GM18873 (cell line): ENCODE data around the gene MIB1.

Source experiments
- ATAC-seq: cut with Tn5 transposase; IDR thresholded peaks from one replicate; pipeline ENCODE4 v1.9.1; 2021; ENCODE audit warnings: mild to moderate bottlenecking, moderate library complexity, moderate number of reproducible peaks; ENCODE audit not compliant: unreplicated experiment, low FRiP score

Gene MIB1

DNA sequence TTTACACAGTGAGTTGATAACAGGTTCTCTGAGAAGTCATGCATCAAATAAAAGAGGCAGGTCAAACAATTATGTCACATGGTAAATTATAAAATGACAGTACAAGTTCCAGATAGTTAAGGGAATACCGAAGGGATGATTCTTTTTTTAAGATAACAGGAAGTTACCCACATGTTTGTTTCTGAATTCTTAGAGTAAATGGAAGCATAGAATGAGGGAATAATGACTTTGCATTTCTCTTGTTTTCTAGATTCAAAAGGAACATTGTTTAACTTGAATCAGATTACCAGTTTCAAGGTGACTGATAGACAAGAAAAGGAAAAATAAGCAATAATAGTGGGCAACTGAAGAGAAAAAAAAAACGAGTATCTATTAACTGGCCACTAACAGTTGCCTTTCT is 124.5 kb downstream of the MIB1 start:
- ATAC-seq, result no peak

DNA sequence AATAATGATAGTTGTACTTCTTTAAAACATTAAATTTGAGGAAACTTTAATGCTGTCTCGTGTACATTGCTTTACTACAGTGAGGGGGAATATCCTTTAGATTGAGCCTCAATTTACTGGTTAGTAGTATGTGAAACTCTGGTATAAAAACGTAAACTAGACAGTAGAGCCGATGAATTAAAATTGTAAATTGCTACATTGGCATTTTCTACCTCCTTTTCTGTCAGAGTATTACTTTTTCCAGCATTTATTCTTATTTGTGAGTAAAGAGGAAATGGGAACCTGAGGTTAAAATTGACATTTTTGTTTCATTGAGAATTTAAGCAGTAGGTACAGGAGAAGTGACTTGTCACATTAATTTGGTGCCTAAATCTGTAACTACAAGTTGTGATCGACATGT is 128.2 kb downstream of the MIB1 start:
- no peak for ATAC-seq

DNA sequence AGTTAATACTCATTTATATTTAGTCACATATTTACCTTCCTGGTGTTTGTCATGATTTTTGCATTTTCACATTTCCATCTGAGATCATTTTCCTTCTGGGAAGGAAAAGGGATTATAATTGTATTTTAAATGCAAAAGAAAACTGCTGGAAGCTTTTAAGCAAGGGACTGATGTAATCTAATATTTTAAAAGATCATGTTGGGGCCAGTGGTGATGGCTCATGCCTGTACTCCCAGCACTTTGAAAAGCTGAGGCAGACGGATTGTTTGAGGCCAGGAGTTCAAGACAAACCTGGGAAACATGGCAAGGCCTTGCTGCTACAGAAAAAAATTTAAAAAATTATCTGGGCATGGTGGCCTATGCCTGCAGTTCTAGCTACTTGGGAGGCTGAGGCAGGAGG is 149.0 kb downstream of the MIB1 start:
- ATAC-seq, result no peak

DNA sequence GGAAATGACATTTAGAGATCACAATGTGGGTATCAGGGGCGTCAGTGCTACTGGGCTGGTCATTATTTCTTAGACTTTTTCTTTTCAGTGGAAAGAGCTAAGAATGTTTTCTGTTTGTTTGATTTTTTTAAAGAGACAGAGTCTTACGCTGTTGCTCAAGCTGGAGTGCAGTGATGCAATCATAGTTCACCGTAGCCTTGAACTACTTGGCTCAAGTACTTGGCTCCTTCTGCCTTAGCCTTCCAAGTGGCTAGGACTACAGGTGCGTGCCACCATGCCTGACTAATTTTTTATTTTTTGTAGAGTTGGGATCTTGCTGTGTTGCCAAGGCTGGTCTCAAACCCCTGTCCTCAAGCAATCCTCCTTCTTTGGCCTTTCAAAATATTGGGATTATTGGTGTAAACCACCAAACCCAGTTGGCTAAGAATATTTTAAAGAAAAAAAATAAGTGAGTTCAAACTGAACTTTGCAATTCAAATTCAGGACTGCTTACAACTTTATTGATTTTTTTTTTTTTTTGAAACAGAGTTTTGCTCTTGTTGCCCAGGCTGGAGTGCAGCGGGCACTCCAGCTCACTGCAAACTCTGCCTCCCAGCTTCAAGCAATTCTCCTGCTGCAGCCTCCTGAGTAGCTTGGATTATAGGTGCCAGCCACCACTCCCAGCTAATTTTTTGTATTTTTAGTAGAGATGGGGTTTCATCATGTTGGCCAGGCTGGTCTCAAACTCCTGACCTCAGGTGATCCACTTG is 154.2 kb downstream of the MIB1 start:
- ATAC-seq, result no peak

DNA sequence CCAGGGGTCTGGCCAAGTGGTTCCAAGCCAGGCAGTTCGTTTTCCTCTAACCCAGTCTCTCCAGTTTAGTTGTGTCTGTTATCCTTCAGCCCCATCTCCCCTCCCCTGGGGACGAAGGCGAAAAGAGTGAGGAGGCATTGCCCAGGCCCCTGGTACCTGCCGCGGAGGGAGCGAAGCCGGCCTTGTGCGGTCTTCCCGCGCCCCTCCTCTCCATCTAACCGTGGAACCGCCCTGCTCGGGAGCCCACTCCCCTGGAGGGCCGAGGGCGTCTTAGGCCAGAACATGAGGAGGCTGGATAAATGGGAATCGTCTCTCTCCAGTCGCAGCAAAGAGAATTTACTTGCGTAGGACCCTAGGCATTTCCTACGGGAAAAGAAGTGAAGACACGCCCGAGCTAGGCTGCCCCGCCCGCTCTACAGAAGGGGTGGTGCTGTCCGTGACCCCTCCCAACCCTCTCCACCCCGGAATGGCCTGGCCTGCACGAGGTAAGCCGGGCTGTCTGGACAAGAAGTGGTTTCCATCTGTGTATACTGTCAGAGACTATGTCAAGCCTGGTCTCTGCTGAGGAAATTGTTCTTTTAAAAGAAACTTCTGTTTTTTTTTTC is 156.2 kb downstream of the MIB1 start:
- no peak for ATAC-seq

DNA sequence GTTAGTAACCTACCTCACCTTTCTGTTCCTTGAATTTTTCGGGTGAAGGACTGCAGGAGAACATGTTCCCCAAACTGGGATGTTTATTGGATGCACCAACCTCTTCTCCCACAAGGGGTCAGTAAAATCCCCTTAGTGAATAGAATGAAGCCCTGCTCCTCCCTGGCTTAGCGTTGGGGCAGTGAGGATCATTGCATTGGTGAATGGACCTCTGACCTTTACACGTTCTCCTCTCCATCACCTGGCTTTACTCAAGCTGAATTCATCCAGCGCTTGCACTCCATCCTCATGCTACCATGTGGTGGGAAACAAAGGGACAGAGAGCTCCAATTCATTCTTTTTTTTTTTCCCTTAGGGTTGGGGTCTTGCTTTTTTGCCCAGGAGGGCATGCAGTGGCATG is 157.2 kb downstream of the MIB1 start:
- peak; percentile 58 for ATAC-seq

DNA sequence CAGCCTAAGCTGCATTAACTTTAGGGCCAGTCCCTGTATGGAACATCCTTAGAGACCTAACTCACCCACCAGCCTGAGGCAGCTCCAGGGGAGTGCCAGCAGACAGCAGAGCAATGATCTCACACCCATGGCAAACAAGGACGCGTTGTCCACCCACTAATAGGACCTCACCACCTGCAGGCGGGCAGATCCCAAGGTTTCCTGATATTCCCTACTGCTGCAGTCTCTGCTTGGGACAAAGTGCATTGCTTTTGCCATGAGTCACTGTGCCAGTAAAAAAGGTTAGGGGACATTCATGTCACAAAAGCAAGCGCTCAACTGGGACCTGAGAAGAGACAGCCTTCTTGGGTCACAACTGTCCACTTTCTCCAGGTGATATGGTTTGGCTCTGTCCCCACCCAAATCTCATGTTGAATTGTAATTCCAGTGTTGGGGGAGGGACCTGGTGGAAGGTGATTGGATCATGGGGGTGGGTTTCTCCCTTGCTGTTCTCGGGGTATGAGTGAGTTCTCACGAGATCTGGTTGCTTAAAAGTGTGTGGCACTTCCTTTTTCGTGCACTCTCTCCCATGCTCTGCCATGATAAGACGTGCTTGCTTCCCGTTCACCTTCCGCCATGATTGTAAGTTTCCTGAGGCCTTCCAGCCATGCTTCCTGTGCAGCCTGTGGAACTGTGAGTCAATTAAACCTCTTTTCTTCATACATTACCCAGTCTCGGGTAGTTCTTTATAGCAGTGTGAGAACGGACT is 160.2 kb downstream of the MIB1 start:
- ATAC-seq, result no peak

DNA sequence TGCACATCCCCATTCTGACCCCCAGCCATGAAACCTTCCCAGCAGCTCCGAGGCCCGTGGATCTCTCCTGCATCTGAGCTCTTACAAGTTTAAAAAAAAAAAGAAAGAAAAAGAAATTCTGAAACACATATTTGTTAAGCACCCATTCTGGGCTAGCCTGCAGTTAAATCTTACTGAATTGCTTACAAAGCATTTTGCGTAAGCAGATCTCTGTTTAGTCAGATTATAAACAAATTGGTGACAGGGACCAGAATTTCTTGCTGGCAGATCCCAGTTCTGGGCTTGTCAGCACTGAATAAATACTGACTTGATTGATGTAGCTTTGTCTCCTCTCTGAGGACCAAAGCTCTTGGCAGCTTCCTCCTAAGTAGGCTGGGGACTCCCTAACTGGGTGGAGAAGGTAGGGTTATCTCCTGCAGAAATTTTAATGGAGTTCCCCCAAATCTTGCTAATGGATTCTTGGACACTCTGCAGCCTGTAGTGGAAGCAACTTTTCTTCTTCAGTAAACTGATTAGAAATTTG is 160.9 kb downstream of the MIB1 start:
- ATAC-seq, result no peak

DNA sequence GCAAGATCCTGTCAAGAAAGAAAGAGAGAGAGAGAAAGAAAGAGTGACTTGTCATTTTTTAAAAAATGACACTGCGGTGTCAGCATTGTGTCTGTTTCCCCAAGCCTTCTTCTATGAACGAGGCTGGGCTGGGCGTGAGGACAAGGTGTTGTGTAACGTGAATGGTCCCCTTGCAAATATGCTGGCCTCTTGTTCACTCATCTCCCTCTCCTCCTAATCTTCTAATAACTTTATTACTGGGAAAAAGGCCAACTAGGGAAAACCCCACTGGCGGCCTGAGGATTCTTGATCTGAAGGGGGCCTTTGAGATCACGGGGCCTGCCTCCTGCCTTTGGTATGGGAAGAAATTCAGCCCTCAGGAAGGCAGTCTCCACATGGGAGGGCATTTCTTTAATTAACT is 163.1 kb downstream of the MIB1 start:
- ATAC-seq, result no peak

DNA sequence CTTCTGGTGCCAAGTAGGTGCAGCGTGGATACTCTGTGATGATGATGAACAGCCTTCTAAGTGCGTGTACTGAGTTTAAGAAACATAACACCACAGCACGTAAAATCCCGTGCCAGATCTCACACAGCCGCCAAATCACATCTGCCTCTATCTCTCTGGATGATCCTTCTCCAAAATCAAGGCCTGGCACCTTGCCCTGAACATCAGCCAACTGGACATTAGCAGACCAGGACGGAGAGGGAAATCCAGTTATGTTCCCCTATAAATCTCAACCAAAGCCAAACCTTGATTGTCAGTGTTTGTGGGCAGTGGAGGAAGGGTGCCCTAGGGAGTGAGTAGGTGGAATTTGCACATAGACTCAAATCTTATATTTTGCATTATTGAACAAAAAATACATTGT is 164.3 kb downstream of the MIB1 start:
- ATAC-seq, result no peak

DNA sequence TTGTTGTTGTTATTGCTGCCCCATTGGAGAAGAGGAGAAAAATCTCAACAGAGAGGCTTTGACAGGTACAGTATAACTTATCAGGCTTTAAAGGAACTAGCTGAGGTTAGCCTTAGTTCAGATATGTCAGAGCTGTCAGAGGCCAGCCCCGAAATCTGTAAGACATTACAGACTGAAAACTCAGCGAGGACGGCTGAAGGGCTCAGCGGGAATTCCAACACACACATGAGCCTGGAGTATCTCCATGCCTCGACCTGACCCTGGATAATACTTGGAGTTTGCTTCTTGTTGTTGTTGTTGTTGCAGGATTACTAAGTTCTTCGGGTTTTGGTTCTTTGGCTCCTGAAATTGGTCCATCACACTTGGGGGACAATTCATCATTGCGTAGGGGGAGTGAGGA is 166.9 kb downstream of the MIB1 start:
- ATAC-seq, result no peak

DNA sequence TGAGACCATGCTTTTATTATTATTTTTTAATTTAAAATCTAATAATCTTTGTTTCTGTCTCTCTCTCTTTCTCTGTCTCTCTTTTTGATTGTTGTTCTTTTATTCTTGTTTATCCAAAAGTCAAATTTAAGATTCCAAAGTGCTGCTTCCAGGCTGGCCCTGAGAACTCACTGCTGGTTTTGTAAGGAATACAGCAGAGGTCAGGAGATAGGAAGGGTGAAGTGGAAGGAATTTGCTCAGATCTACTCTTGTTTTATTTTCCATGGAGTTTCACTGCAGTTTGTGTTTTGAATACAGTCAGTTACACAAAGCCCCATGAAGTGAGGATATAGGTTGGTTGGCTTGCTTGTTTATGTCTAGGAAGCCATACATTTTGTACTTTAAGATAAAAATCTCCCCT is 168.1 kb downstream of the MIB1 start:
- ATAC-seq, result no peak

DNA sequence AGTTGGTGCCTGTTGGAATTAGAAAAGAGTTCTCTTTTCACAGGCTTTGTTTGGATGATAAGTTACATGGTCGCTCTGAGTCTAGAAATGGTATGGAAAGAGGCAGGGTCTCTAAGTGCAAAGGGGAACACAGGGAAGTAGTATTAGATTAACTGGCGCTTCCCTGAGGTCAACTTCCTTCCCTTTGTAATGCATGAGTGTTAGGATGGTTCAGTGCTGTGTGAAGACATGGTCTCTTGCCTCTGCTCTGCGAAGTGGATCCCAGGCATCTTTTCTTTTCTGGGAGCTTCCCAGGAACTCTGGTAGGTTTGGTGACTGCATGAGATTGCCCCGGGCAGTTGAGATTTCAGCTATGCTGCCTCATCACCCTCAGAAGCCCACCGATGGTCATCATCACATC is 170.3 kb downstream of the MIB1 start:
- ATAC-seq, result no peak

DNA sequence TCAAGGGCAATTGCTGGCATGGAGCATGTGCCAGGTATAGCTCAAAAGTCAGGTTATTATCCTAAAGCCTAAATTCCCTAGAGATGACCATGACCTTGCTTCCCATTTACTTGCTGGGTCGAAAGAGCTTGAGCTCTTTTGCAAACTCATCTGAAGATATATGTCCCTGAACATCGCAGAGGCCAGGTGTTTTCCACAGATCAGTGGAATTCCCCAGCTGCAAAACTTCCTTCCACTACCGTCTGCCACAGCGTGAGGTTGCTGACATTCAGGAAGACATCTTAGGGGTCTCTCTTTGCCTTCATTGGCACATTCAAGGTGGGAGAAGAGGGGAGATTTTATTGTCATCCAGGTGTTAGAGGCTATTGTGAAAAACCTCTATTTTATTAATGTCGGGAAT is 171.0 kb downstream of the MIB1 start:
- no peak for ATAC-seq

DNA sequence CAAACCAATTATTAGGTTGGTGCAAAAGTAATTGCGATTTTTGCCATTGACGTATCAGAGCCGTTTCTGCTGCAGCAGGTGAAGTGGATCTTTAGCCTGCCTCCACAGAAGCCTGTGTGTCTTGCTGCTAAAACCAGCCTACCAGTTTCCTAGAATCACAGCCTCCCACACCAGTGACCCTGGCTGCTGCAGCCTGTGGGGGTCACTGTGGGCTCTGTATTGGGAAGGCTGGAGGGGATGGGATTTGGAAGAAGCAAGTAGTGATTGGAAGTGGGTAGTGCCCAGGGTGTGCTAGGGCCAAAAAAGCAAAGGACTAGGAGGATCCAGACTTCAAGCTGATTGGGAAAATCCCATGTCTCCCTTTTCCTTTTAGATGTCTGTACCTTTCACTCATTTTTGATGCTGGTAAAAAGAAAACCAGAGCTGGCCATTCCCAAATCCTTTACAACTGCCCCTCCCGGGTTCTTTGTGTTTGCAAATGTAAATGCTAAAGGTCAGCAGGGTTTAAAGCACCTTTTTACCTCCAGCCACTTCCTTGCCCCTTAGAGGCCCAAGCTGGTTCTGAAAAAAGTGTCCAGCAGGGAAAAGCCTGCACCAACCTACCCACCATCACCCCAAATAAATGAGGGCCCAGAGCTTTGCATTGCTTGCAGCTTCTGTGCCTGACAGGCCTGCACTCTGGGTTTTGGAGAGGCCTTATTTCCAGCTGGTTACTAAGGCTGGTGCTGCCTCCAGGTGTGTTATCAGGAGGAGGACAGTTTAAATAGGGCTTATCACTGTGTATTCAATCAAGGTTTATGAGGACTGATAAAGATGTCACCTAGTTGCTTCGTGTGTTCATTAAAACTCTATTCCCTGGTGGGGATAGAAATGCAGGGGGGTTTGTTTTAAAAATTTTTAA is 172.0 kb downstream of the MIB1 start:
- no peak for ATAC-seq

DNA sequence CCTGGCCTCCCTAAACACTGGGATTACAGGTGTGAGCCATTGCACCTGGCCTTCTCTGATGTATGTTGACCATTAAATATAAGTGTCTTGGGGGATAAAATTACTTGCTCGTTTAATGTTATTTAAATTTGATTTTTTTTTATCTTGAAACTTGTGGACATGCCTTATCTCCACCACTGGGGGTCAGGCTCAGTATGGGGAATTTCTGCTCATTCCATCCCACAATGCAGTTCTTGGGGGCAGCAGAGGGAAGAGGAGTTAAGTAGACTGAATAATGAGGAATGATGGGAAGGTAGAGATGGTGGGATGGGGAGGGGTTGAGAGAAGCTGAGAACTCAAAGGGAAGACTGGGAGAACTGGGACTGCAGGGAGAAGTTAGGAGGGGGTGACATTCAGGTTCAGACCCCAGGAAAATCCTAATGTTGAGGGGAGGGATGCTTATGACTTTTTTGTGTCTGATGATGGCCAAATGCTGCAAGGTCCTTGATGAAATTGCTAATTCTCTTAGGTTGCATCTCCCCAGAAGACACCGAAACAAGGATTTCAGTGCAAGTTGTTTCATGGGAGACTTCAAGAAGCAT is 174.2 kb downstream of the MIB1 start:
- ATAC-seq, result no peak

DNA sequence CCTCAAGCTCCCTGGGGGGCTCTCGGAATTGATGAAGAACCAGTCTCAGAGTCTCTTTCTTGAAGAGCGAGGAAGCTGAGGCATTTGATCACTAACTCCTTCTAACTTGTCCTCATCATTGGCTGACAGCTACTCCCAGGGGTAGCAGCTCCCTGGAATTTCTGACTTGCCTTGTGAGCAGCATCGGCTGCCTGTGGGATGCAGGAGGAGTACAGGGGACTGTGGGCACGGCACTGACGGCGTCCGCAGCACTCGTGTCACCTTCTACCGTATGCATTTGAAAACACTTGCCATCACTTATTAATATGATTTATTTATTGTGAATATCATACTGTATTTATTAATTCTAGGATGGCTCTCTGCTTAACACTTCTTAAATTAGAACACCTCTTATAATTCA is 175.0 kb downstream of the MIB1 start:
- no peak for ATAC-seq

DNA sequence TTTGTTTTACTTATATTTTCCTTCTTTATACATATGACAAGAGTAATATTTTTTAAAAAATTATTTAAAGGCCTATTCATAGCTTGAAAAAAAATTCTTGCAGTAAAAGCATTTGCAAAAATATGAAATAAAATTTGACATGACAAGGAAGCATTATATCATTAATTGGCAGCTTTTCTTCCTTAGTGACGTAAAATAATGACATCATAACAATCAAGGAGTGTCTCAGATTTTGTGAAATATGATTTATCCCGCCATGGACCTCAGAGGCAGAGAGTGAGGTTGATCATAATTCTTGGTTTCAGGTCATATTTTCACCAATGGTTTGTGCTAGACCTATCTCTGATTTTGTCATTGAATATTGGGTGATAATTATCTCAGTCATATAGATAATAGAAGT is 176.0 kb downstream of the MIB1 start:
- no peak for ATAC-seq

DNA sequence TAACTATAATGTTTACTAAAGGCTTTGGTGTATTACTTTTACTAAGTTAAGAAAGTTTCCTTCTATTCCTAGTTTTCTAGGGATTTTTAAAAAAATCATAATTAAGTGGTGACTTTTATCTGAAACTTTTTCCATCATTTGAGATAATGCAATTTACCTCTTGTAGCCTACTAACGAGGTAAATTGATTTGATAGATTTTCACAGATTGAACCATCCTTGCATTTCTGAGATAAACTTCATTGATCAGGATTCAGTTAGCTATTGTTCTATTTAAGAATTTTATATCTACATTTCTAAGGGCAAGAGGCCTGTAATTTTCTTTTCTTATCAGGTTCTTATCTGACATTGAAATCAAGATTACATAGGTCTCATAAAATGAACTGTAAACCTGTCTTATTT is 178.1 kb downstream of the MIB1 start:
- ATAC-seq, result no peak
